ENCODE data around the gene PANX1.
A peak's percentile ranks its signal among the peaks of the same experiment; 100 is the strongest.

- TF ChIP-seq RAD21 (IDR thresholded peaks at IDR 0.05; ENCODE audit: low read depth), result peak; percentile 52
- TF ChIP-seq CEBPB (IDR thresholded peaks at IDR 0.05; ENCODE audit: low read depth), result no peak
- no peak for TF ChIP-seq YY1 (IDR thresholded peaks at IDR 0.05; ENCODE audit: extremely low read depth, insufficient replicate concordance, low read depth, low read length)
- TF ChIP-seq CTCF (IDR thresholded peaks at IDR 0.05 in 2 of 3, conservative IDR thresholded peaks at IDR 0.05 in 1 of 3; ENCODE audit: borderline replicate concordance in 1 of 3, insufficient read depth in 1 of 3, low read depth in 2 of 3, low read length in 2 of 3), result peak; percentile 14 to 32 (median 19); a peak in 3 of 6 replicates
- TF ChIP-seq POLR2AphosphoS5 (IDR thresholded peaks at IDR 0.05; ENCODE audit: low read depth, low read length), result no peak
Measured at GRCh38 chr11:94107363-94107762, 21.3 kb upstream of the PANX1 start.

Measured in HCT116 (cell line).